ENCODE results near the gene SURF1.
"Not testable (repeated sequence)": the region's sequence is repeated elsewhere in the genome, so short reads cannot be mapped to it uniquely, and the experiment has no call there.

The SURF1 gene

DNA sequence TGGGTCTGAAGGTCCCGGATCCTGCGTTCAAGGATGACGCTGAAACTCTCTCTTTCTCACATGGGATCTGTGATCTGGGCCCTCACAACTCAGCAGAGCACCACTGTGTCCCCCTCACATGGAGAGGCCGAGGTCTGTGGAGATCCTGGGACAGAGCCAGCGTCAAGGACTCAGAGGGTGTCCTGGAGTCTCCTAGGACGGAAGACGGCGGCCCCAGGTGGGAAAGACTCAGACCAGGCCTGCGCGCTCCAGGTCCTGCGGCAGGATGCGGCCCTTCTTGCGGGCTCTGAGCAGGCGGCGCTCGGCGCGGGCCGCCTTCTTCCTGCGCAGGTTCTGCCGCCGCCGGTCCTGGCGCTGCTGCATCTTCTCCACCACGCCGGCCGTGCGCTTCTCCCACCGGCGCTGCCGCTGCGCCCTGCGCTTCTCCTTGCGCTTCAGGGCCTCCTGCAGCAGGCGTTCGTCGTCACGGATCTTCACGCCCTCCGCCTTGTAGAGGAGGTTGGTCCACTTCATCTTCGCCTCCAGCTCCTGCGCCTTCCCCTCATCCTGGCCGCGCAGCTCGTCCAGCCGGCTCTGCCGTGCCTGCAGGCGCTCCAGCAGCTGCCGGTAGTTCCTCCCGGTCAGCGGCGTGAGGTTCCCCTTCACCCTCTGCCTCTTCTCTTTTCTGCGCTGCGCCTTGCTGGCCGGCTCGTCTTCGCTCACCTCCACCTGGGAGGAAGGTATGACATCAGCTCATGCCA is 24.5 kb downstream of the SURF1 start:
- Histone ChIP-seq H3K4me3 (ENCODE audit: low read depth in 1 of 2, low read length in 2 of 2) (no peak overlapping the region), H3K4me2 (ENCODE audit: insufficient read depth, low read length) (no peak overlapping the region), H3K27ac (ENCODE audit: low read length) (no peak overlapping the region), H3K4me1 (ENCODE audit: insufficient read depth, low read length) (peaks cover 25% of the 10 kb centered on the region), H4K20me1 (ENCODE audit: insufficient read depth, low read length) (peaks cover 41% of the 10 kb centered on the region), H2AFZ (ENCODE audit: low read depth, low read length) (no peak overlapping the region), H3K79me2 (ENCODE audit: insufficient read depth, low read length) (peaks cover 33% of the 10 kb centered on the region), H3K9ac (ENCODE audit: low read depth, low read length) (no peak overlapping the region), H3K27me3 (ENCODE audit: insufficient read depth, low read length, poor library complexity) (no peaks in the 10 kb centered on the region), H3K36me3 (ENCODE audit: insufficient read depth, low read length) (peaks cover 47% of the 10 kb centered on the region), H3K9me3 (ENCODE audit: insufficient read depth, low read length, severe bottlenecking) (no peaks in the 10 kb centered on the region)
- TF ChIP-seq CTCF (IDR thresholded peaks at IDR 0.05; ENCODE audit: borderline replicate concordance, extremely low read depth, low read length, poor library complexity, severe bottlenecking) (no peak), EZH2 (IDR thresholded peaks at IDR 0.05; ENCODE audit: borderline replicate concordance, low read depth, low read length, severe bottlenecking) (no peak)
- ATAC-seq (ENCODE audit: insufficient read depth, low read depth): no peak
- no peak for DNase-seq

DNA sequence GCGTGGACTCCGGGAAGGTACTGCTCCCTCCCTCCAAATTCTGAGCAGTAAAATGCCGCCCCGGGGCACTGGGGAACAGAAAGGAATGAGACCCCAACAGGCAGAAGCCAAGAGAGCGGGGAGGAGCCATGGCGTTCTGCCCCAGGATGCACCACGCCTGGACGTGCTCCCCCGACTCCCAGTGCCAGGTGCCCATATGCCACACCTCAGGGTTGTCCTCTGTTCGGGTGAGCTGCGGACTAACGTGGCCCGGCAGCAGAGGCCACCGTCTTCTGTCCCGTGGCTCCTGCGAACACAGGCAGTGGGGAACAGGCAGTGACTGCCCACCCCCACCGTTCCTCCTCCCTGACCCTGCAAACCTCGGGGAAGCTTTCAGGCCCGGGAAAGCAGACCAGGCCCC is 25.1 kb downstream of the SURF1 start:
- DNase-seq (no peak), ATAC-seq (ENCODE audit: insufficient read depth, low read depth) (no peak)
- Histone ChIP-seq H3K79me2 (ENCODE audit: insufficient read depth, low read length) (peaks cover 31% of the 10 kb centered on the region), H4K20me1 (ENCODE audit: insufficient read depth, low read length) (peaks cover 41% of the 10 kb centered on the region), H3K4me1 (ENCODE audit: insufficient read depth, low read length) (peaks cover 19% of the 10 kb centered on the region), H3K4me3 (ENCODE audit: low read depth in 1 of 2, low read length in 2 of 2) (no peak overlapping the region), H3K36me3 (ENCODE audit: insufficient read depth, low read length) (peaks cover 47% of the 10 kb centered on the region), H3K9me3 (ENCODE audit: insufficient read depth, low read length, severe bottlenecking) (no peaks in the 10 kb centered on the region), H3K4me2 (ENCODE audit: insufficient read depth, low read length) (no peak overlapping the region), H3K9ac (ENCODE audit: low read depth, low read length) (no peak overlapping the region), H2AFZ (ENCODE audit: low read depth, low read length) (no peak overlapping the region), H3K27ac (ENCODE audit: low read length) (no peak overlapping the region), H3K27me3 (ENCODE audit: insufficient read depth, low read length, poor library complexity) (no peaks in the 10 kb centered on the region)
- TF ChIP-seq EZH2 (IDR thresholded peaks at IDR 0.05; ENCODE audit: borderline replicate concordance, low read depth, low read length, severe bottlenecking) (no peak), CTCF (IDR thresholded peaks at IDR 0.05; ENCODE audit: borderline replicate concordance, extremely low read depth, low read length, poor library complexity, severe bottlenecking) (no peak)

DNA sequence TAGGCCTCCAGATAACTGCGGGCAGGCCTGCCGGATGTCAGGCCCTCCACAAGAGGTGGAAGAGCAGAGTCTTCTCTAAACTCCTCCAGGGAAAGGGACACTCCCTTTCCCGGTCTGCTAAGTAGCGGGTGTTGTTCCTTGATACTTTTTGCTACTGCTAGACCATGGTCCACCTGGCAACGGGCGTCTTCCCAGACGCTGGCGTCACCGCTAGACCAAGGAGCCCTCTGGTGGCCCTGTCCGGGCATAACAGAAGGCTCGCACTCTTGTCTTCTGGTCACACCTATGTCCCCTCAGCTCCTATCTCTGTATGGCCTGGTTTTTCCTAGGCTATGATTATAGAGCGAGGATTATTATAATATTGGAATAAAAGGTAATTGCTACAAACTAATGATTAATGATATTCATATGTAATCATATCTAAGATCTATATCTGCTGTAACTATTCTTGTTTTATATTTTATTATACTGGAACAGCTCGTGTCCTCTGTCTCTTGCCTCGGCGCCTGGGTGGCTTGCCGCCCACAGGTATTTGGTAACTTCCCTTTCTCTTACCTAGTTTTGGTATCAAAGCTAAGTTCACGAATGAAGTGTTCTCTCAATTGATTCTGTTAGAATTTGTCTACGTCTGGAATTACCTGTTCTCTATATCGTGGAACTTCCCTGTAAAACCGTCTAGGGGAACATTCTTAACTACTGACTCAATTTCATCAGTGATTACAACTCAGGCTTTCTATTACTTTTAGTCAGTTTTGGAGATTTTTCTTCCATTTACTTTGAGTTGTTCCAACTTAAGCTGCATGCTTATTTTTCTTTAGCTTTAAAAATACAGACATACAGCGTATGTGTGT is 26.8 kb downstream of the SURF1 start:
- not testable (repeated sequence) for H3K4me3 ChIP-seq (ENCODE audit: low read depth in 1 of 2, low read length in 2 of 2); H3K4me2 ChIP-seq (ENCODE audit: insufficient read depth, low read length); H3K27me3 ChIP-seq (ENCODE audit: insufficient read depth, low read length, poor library complexity); DNase-seq; H3K27ac ChIP-seq (ENCODE audit: low read length); H2AFZ ChIP-seq (ENCODE audit: low read depth, low read length); H3K9ac ChIP-seq (ENCODE audit: low read depth, low read length); H3K9me3 ChIP-seq (ENCODE audit: insufficient read depth, low read length, severe bottlenecking); ATAC-seq (ENCODE audit: insufficient read depth, low read depth)
- H3K4me1 ChIP-seq (ENCODE audit: insufficient read depth, low read length): peaks cover 11% of the 10 kb centered on the region
- peaks cover 34% of the 10 kb centered on the region for H4K20me1 ChIP-seq (ENCODE audit: insufficient read depth, low read length)
- H3K36me3 ChIP-seq (ENCODE audit: insufficient read depth, low read length): peaks cover 42% of the 10 kb centered on the region
- peak; percentile 37 for TF ChIP-seq CTCF (IDR thresholded peaks at IDR 0.05; ENCODE audit: borderline replicate concordance, extremely low read depth, low read length, poor library complexity, severe bottlenecking)
- H3K79me2 ChIP-seq (ENCODE audit: insufficient read depth, low read length): peaks cover 16% of the 10 kb centered on the region

Measured in DND-41 (cell line).